ENCODE results near the gene TUSC2.

TUSC2 gene

DNA sequence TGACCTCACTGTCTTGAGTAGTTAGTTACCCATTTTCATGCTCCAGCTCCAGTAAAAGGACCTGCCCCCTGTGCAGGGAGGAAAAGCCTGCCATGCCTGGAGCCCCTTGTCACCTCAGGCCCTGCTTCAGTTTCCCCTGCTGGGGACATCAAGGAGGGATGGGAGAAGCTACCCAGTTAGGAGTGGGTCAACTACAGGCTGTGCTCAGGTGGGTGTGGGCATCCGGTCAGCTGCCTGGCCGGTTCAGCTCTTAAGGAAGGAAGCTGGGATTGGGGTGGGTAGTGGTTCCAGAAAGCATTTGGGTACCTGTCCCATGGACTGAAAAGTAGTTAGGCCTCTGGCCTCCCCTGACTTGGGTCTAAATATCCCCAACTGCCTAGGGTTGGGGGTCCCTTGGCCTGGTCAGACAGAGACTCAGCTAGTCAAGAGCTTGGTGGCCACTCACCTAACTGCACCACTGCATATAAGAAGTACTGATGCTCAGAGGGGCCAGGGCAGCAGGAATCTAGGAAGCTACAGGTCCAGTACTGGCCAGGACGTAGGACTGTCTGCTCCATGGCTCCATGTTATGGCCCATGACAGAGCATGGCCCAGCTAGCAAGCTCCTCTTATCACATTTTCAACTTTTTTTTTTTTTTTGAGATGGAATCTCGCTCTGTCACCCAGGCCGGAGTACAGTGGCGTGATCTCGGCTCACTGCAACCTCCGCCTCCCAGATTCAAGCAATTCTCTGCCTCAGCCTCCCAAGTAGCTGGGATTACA is 48.6 kb downstream of the TUSC2 start:
- Histone ChIP-seq H2AFZ (ENCODE audit: low read length) (no peak overlapping the region), H4K20me1 (ENCODE audit: insufficient read depth, low read length) (no peaks in the 10 kb centered on the region), H3K79me2 (ENCODE audit: insufficient read depth, low read length) (no peaks in the 10 kb centered on the region), H3K4me3 (ENCODE audit: low read depth, low read length, poor library complexity, severe bottlenecking) (no peak overlapping the region), H3F3A (ENCODE audit: insufficient read depth, low read length) (no peaks in the 10 kb centered on the region), H3K27me3 (ENCODE audit: insufficient read depth, low read length) (no peaks in the 10 kb centered on the region), H3K36me3 (ENCODE audit: insufficient read depth, low read length) (no peaks in the 10 kb centered on the region), H3K4me1 (ENCODE audit: insufficient read depth, low read length, severe bottlenecking) (no peaks in the 10 kb centered on the region), H3K4me2 (ENCODE audit: low read length) (no peak overlapping the region), H3K9ac (ENCODE audit: low read length) (no peak overlapping the region), H3K9me2 (ENCODE audit: low read depth, low read length) (no peaks in the 10 kb centered on the region), H3K27ac (ENCODE audit: low read depth, low read length, poor library complexity, severe bottlenecking) (no peak overlapping the region), H3K9me3 (ENCODE audit: low read length) (no peaks in the 10 kb centered on the region)
- no peak for TF ChIP-seq EZH2 (IDR thresholded peaks at IDR 0.05; ENCODE audit: borderline replicate concordance, low read length)
- TF ChIP-seq, protein P1, sequence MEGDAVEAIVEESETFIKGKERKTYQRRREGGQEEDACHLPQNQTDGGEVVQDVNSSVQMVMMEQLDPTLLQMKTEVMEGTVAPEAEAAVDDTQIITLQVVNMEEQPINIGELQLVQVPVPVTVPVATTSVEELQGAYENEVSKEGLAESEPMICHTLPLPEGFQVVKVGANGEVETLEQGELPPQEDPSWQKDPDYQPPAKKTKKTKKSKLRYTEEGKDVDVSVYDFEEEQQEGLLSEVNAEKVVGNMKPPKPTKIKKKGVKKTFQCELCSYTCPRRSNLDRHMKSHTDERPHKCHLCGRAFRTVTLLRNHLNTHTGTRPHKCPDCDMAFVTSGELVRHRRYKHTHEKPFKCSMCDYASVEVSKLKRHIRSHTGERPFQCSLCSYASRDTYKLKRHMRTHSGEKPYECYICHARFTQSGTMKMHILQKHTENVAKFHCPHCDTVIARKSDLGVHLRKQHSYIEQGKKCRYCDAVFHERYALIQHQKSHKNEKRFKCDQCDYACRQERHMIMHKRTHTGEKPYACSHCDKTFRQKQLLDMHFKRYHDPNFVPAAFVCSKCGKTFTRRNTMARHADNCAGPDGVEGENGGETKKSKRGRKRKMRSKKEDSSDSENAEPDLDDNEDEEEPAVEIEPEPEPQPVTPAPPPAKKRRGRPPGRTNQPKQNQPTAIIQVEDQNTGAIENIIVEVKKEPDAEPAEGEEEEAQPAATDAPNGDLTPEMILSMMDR (IDR thresholded peaks at IDR 0.05; ENCODE audit: low read length): no peak

DNA sequence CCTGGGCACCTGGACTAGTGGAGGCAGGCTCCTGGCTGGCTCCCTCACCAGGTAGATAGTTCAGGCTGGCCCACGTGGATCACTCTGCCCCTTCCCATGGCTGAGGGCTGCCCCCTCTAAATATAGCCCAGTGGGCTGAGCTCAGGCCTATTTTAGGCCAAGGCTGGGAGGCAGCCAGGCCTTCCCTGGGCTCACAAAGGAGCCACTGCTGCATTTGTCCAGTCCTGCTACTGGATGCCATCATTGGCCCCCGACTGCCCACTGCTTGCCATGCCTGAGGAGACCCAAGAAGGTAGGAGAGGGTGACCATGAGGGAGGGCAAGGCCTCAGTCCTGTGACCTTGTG is 49.2 kb downstream of the TUSC2 start, which contains the start of gene LSMEM2:
Gene LSMEM2, plus strand, starts transcription at position 208 of the 345 bp plus-strand sequence. Its CDS starts 27 bp downstream, at position 235.
- Histone ChIP-seq H4K20me1 (ENCODE audit: insufficient read depth, low read length) (no peaks in the 10 kb centered on the region), H3K4me3 (ENCODE audit: low read depth, low read length, poor library complexity, severe bottlenecking) (no peak within 1 kb of the TSS), H3K4me1 (ENCODE audit: insufficient read depth, low read length, severe bottlenecking) (no peaks in the 10 kb centered on the region), H3K9me3 (ENCODE audit: low read length) (no peaks in the 10 kb centered on the region), H3F3A (ENCODE audit: insufficient read depth, low read length) (no peaks in the 10 kb centered on the region), H3K27me3 (ENCODE audit: insufficient read depth, low read length) (no peaks in the 10 kb centered on the region), H3K4me2 (ENCODE audit: low read length) (no peak within 1 kb of the TSS), H3K9ac (ENCODE audit: low read length) (no peak within 1 kb of the TSS), H3K36me3 (ENCODE audit: insufficient read depth, low read length) (no peaks in the 10 kb centered on the region), H3K27ac (ENCODE audit: low read depth, low read length, poor library complexity, severe bottlenecking) (no peak within 1 kb of the TSS), H2AFZ (ENCODE audit: low read length) (no peak within 1 kb of the TSS), H3K9me2 (ENCODE audit: low read depth, low read length) (no peaks in the 10 kb centered on the region), H3K79me2 (ENCODE audit: insufficient read depth, low read length) (no peaks in the 10 kb centered on the region)
- TF ChIP-seq, protein P1 (IDR thresholded peaks at IDR 0.05; ENCODE audit: low read length): no peak
- TF ChIP-seq EZH2 (IDR thresholded peaks at IDR 0.05; ENCODE audit: borderline replicate concordance, low read length): no peak

DNA sequence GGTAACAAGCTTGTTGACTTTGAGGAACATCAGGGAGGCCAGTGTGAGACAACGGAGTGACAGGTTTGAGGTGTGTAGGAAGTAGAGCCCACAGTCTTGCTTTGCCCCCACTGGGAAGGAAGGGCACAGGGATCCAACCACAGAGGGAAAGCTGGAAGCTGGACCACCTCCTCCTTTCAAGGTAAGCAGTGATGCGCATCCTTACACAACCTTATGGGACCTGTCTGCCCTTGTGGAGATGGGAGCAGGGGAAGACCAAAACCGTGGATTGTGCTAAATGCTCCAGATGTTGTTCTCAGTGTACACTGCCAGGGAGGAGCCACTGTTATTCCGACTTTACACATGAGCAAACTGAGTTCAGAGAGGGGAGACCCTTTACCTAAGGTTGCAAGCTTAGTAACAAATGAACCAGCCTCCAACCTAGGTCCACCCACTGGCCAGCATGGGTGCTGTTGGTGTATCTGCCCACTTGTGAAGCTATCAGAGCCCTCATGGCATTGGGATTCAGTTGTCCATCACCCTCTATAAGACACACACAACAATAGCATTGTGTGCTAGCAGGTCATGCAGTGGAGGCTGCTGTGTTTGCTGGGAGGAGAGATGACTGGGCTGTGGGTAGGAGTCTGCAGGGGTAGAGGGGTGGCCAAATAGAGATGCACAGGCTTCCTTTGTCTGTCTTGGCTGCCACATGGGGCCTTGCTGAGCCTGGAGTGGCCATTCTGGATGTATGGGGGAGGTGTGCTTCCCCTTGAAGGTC is 49.7 kb downstream of the TUSC2 start:
- H3F3A ChIP-seq (ENCODE audit: insufficient read depth, low read length): no peaks in the 10 kb centered on the region
- peaks cover 2% of the 10 kb centered on the region for H3K4me1 ChIP-seq (ENCODE audit: insufficient read depth, low read length, severe bottlenecking)
- no peak overlapping the region for H3K4me3 ChIP-seq (ENCODE audit: low read depth, low read length, poor library complexity, severe bottlenecking)
- no peaks in the 10 kb centered on the region for H3K36me3 ChIP-seq (ENCODE audit: insufficient read depth, low read length)
- no peak overlapping the region for H3K27ac ChIP-seq (ENCODE audit: low read depth, low read length, poor library complexity, severe bottlenecking)
- H3K9me3 ChIP-seq (ENCODE audit: low read length): no peaks in the 10 kb centered on the region
- H2AFZ ChIP-seq (ENCODE audit: low read length): no peak overlapping the region
- no peaks in the 10 kb centered on the region for H3K79me2 ChIP-seq (ENCODE audit: insufficient read depth, low read length)
- no peaks in the 10 kb centered on the region for H3K27me3 ChIP-seq (ENCODE audit: insufficient read depth, low read length)
- no peak overlapping the region for H3K4me2 ChIP-seq (ENCODE audit: low read length)
- H3K9ac ChIP-seq (ENCODE audit: low read length): no peak overlapping the region
- TF ChIP-seq, protein P1 (IDR thresholded peaks at IDR 0.05; ENCODE audit: low read length): no peak
- no peak for TF ChIP-seq EZH2 (IDR thresholded peaks at IDR 0.05; ENCODE audit: borderline replicate concordance, low read length)
- no peaks in the 10 kb centered on the region for H4K20me1 ChIP-seq (ENCODE audit: insufficient read depth, low read length)
- H3K9me2 ChIP-seq (ENCODE audit: low read depth, low read length): no peaks in the 10 kb centered on the region
